IPS-18c (cell line): ENCODE results near the gene ABCC9.

ENCODE experiments used
- H3K4me3 ChIP-seq: 2 replicates; pipeline ENCODE4 v1.7.0; 2013; ENCODE audit warnings: low read depth, mild to moderate bottlenecking, low read length, moderate library complexity; ENCODE audit not compliant: insufficient read depth
- H3K9me3 ChIP-seq: one replicate; pipeline ENCODE4 v1.6.1; 2013; ENCODE audit warnings: mild to moderate bottlenecking, low read length, moderate library complexity; ENCODE audit not compliant: control insufficient read depth, insufficient read depth

ABCC9 gene

DNA sequence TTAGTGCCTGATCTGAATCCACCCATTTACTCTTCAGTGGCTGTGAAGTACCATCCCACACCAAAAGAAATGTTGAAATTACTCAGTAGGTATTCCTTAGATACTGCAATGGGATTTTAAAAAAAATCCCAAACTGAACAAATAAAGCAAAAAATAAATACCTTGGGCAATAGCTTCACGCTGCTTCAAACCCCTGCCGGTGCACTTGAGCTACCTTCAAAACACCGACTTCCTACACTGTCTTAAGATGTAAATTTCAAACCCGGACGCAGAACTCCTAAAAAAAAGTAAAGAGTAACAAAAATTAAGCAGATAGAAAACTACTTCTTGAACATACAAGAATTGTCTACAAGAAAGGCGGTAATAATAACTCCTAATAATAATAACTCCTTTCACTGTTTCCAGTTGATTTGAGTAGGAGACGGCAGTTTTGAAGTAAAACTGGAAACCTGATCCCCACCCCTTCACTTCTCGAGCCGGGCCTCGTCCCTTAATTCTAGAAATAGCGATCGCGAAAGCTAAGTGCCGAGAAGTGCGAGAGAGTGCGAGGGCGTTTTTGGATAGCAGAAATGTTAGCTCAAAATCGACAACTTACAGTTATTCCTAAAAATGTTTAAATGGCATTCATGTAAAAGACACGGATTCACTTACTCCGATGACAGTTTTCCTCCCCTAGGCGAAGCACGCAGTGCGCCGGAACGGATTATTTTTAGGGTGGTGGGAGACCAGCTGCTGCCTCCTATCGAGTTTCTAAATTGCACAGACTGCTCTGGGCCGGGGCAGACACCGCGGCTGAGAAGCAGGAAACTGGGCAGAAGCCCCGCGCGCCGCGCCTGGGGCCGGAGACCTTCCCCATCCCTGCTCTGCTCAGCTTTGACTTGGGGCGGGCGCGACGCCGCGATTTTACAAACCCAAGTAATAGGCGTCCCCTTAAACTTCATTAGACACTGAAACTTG, at the start of gene ABCC9:
ABCC9 (minus strand) TSS at position 878 of the 957 bp plus-strand sequence. CDS start 4,752 bp downstream, outside the sequence.
- peaks cover 3% of the 10 kb centered on the region for H3K9me3 ChIP-seq
- H3K4me3 ChIP-seq = peak within 1 kb of the TSS; percentile 46

DNA sequence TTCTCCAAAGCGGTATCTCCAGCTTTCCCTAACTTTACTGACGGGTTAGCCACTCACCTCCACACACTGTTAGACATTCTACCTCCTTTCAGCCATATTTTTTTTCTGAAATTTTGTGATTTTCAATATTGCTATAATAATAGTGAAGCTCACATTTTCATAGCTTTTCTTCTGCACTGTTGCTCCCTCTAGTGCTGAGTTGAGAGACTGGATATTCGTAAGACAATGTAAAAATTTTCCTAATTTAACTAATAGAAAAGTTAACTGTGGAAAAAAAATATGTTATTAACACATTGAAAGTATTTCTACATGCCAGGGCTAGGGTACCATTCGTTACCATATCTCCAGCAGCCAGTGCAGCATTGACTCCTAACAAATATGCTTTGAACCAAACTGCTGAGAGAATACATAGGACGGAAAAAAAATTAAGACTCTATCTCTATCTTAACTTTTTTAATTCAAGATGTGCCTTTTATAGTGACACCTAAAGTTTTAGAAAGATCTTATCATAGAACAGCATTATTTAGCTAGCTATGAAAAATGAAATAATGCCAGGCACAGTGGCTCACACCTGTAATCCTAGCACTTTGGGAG, 48.7 kb upstream of the ABCC9 start:
- H3K4me3 ChIP-seq = no peak overlapping the region
- no peaks in the 10 kb centered on the region for H3K9me3 ChIP-seq

DNA sequence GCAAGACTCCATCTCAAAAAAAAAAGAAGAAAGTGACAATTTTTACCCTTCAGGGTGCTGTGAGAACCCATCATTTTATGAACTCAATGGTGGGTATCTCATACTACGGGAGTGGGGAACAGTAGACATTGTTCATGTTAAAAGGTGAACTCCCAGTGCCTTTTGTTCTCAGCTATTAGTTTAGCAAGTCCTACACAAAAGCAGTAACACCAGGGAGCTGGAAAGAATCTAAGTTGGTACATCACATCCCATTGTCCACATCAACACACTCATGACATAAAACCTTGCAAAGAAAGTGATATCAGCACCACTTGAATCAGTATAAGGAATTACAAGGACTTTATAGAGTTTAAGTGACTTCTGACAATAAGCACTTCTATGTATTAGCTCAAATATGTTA, 47.4 kb upstream of the ABCC9 start:
- Histone ChIP-seq H3K4me3 (no peak overlapping the region), H3K9me3 (no peaks in the 10 kb centered on the region)

DNA sequence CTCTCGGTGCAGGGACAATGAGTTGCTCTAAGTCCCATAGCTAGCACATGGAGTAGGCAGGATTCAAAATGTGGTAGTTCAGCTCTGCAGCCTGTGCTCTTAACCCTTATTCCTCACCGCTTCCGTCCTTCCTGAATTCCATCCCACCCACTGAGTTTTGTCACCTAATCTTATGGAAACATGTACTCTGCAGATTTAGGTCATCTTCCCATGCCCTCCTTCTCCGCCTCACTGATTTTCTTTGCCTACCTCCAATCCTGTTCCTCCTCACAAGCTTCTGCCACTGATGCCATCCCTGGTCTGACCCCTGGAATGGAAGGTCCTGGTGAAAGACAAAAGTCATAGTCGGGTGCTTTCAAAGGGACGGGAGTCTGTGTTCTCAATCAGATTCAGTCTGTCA, 46.5 kb upstream of the ABCC9 start:
- Histone ChIP-seq H3K4me3 (no peak overlapping the region), H3K9me3 (no peaks in the 10 kb centered on the region)

DNA sequence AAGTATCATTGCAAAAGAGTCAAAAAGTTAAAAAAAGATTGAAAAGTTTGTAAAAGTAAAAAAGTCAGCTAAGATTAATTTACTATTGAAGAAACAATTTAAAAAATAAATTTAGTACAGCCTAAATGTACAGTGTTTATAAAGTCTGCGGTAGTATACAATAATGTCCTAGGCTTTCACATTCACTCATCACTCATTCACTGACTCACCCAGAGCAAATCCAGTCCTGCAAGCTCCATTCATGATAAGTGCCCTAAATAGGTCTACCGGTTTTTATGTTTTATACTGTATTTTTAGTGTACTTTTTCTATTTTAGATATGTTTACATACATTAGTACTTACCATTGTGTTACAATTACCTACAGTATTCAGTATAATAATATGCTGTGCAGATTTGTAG, 43.9 kb upstream of the ABCC9 start:
- no peaks in the 10 kb centered on the region for H3K9me3 ChIP-seq

DNA sequence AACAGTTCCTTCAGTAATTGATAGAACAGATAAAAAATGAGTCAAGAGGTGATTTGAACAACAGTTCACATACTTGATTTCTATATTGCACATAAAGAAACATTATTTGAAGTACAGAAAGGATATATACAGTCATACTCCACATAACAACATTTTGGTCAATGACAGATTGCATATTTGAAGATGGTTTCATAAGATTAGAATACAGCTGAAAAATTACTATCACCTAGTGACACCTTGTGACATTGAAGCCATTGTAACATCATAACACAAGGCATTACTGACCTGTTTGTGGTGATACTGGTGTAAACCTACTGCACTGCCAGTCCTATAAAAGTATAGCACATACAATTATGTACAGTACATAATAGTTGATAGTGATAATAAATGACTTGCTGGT, 43.1 kb upstream of the ABCC9 start:
- H3K4me3 ChIP-seq = no peak overlapping the region

More for the DNA sequence above, 43.9 kb upstream of the ABCC9 start:
- no peak overlapping the region for H3K4me3 ChIP-seq

DNA sequence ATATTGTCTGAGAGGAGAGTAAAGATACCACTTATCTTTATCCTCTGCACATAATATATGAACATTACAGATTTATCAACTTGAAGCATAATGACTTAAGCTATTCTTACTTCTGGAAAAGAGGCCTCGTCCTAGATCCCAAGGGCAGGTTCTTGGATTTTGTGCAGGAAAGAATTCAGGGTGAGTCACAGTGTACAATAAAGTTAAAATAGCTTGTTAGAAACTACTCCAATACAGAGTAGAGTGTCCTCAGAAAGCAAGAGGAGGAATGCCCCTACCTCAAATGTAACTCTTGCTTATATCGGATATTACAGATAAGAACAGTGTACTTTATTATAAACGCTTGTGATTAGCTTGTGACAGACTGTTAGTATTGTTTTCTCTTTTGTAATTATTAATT, 41.9 kb upstream of the ABCC9 start:
- Histone ChIP-seq H3K4me3 (no peak overlapping the region), H3K9me3 (no peaks in the 10 kb centered on the region)

More for the DNA sequence above, 43.1 kb upstream of the ABCC9 start:
- no peaks in the 10 kb centered on the region for H3K9me3 ChIP-seq

DNA sequence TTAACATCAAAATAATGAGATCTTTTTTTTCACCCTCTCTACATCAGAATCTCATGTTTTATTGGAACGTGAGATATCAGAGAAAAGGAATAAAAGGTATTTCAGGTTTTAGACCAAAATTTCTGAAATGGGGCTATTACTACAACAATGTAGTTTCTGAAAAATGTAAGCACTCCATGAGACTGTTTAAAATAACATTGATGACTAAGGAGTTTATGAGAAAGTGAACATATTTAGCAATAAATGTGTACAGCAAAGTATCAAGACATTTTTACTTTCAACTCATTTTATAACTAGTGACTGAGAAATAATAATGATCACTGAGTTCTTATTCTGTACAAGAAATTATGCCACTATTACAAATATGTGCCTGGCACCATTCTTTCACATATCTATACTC, 39.3 kb upstream of the ABCC9 start:
- Histone ChIP-seq H3K4me3 (no peak overlapping the region), H3K9me3 (no peaks in the 10 kb centered on the region)

DNA sequence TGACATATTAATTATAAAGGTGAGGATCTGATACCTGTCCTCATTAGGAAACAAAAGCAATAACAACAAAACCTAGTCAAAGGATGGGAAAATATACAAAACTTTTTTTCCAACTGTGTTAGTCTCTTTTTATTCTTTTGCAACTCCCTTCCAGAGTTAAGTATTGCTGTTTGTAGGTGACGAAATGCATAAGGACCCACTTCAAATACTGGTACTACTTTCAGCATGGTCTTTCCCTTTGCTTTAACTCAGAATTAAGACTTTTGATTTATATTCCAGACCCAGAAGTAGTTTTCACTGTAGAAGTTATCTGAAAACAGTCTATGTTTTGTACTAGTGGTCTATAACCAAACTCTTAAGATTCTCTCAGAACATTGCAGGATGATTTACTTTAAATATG, 34.1 kb upstream of the ABCC9 start:
- no peaks in the 10 kb centered on the region for H3K9me3 ChIP-seq
- no peak overlapping the region for H3K4me3 ChIP-seq

DNA sequence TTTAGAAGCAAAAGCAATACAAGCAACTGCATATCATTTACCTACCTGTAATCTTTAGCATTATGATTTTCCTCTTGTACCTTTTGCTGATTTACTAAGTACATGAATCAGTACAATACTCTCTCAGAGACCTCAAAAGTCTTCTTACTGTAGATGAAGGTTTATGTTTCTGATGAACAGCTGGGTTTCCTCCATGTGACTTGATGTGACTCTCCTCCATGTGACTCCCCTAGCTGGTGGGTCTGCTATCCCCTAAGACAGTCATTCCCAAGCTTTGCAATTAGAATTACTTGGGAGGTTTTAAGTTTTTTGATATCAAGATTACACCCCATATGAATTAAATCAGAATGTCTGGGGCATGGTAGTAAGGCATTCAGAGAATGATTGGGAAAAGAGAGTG, 32.0 kb upstream of the ABCC9 start:
- no peak overlapping the region for H3K4me3 ChIP-seq
- H3K9me3 ChIP-seq = no peaks in the 10 kb centered on the region

DNA sequence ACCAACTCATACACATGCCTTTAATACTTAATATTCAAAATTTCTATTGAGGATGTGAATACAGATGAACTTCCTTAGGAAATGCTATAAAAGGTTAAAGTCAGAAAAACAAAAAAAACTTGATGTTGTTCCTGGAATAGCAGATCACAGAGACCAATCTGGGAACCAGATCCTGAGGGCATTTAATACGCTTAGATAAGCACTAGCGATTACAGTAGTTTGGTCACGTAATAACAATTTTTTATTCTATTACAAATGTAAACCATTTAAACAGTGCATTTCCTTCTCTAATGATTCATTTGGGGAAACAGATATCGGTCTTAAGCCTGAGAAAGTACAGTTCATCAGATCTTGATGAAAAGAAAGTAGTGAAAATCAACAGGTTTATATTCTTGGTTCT, 30.8 kb upstream of the ABCC9 start:
- H3K4me3 ChIP-seq = no peak overlapping the region
- no peaks in the 10 kb centered on the region for H3K9me3 ChIP-seq

DNA sequence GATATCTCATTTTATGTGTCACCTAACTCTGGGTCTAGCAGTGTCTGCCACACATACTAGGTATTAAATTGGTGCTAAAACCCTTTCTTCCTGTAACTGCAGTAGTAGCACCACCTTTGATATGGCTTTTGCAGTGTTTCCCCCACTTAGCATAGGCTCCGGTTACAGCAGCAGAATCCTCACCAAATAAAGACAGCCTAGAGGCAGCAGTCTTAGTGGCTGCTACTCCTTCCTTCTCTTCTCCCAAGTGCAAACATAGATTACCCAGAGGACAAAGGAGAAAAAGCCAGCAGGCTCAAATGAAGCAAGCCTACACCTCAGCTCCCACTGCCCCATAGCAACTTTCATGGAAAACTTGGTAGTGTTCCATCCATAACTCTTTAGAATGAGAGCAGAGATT, 30.1 kb upstream of the ABCC9 start:
- no peaks in the 10 kb centered on the region for H3K9me3 ChIP-seq

DNA sequence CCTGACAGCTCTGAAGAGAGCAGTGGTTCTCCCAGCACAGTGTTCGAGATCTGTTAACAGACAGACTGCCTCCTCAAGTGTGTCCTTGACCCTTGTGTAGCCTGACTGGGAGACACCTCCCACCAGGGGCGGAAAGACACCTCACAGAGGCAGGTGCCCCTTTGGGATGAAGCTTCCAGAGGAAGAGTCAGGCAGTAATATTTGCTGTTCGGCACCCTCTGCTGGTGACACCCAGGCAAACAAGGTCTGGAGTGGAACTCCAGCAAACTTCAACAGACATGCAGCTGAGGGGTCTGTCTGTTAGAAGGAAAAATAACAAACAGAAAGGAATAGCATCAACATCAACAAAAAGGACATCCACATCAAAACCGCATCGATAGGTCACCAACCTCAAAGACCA, 21.6 kb upstream of the ABCC9 start:
- Histone ChIP-seq H3K4me3 (no peak overlapping the region), H3K9me3 (no peaks in the 10 kb centered on the region)

More for the DNA sequence above, 30.1 kb upstream of the ABCC9 start:
- H3K4me3 ChIP-seq = no peak overlapping the region

DNA sequence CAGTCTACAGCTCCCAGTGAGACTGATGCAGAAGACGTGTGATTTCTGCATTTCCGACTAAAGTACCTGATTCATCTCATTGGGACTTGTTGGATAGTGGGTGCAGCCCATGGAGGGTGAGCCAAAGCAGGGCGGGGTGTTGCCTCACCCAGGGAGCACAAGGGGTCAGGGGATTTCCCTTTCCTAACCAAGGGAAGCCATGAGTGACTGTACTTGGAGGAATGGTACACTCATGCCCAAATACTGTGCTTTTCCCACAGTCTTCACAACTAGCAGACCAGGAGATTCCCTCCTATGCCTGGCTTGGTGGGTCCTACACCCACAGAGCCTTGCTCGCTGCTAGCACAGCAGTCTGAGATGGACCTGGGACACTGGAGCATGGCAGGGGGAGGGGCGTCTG, 21.0 kb upstream of the ABCC9 start:
- Histone ChIP-seq H3K4me3 (no peak overlapping the region), H3K9me3 (no peaks in the 10 kb centered on the region)

DNA sequence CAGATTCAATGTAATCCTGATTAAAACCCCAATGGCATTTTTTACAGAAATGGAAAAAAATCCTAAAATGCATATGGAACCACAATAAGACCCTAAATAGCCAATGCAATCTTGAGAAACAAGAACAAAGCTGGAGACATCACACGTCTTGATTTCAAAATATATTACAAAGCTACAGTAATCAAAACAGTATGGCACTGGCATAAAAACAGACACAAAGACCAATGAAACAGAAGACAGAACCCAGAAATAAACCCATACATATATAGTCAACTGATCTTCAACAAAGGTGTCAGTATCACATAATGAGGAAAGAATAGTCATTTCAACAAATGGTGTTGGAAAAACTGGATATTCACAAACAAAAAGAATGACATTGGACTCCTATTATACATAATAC, 9.4 kb upstream of the ABCC9 start:
- peaks cover 1% of the 10 kb centered on the region for H3K9me3 ChIP-seq
- H3K4me3 ChIP-seq = no peak overlapping the region

DNA sequence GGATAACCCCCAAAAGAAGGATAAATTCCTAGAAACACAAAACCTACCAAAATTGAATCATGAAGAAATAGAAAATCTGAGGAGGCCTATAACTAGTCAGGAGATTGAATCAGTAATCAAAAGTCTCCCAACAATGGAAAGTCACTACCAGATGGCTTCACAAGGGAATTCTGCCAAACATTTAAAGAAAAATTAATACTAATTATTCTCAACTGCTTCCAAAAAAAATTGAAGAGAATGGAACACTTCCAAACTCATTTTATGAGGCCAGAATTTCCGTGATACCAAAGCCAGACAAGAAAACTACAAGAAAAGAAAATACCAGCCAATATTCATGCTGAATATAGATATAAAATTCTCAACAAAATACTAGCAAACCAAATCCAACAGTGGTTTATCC, 7.8 kb upstream of the ABCC9 start:
- peaks cover 3% of the 10 kb centered on the region for H3K9me3 ChIP-seq
- H3K4me3 ChIP-seq = no peak overlapping the region

DNA sequence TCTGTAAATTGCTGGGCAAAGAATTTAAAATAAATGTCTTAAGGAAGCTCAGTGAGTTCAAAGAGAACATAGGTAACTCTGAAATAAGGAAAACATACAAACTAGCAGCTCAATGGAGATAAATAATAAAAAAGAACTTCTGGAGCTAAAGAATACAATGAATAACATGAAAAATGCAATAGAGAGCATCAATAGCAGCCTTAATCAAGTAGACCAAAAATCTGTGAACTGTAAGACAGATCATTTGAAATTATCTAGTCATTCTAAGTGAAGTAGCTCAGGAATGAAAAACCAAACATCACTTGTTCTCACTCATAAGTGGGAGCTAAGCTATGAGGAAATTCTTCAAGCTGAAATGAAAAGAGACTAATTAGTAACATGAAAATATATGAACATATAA, 5.8 kb upstream of the ABCC9 start:
- H3K9me3 ChIP-seq = peaks cover 3% of the 10 kb centered on the region
- no peak overlapping the region for H3K4me3 ChIP-seq

DNA sequence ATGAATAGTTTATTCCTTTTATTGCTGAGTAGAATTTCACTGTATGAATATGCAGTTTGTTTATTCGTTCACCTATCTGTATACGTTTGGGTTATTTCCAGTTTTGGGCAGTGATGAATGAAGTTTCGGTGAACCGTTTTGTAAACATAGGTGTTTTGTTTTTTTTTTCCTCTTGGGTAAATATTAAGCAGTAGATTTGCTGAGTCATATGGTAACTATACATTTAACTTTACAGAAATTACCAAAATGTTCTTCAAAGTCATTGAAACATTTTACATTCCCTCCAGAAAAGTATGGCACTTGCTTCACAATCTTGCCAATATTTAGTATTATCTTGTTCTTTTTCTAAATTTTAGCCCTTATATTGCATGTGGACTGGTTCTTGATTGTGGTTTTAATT, 3.8 kb upstream of the ABCC9 start:
- Histone ChIP-seq H3K9me3 (peaks cover 3% of the 10 kb centered on the region), H3K4me3 (no peak overlapping the region)
